Naive B cell (primary cell): ENCODE results near the gene CD300LG. TPM values are rescaled to one million over a fixed set of nuclear protein-coding genes. Genes with fewer than 3 reads are reported as not detected.
"Not testable (repeated sequence)": the region's sequence is repeated elsewhere in the genome, so short reads cannot be mapped to it uniquely, and the experiment has no call there.

Experiments
- ATAC-seq, 2 donors: fragments of 150-1000 bp; cut with Tn5 transposase; 2 replicates each; pipeline ENCODE4 v1.10.0; 2021; ENCODE audit warnings: low read depth in 2 of 2, mild to moderate bottlenecking in 2 of 2, moderate library complexity in 2 of 2
- DNase-seq: peaks from one replicate; pipeline ENCODE4 v3.0.0; 2022
- H3K27ac Mint-ChIP-seq, 6 donors: one replicate each; pipeline ENCODE4 v1.8.0; 2020 to 2022; ENCODE audit warnings: mild to moderate bottlenecking in 6 of 6, mixed read lengths in 6 of 6, moderate library complexity in 5 of 6, inconsistent platforms in 2 of 6
- H3K27me3 Mint-ChIP-seq, 3 donors: one replicate each; pipeline ENCODE4 v1.8.0; 2021 to 2022; ENCODE audit warnings: mixed read lengths in 3 of 3, mild to moderate bottlenecking in 1 of 3
- H3K36me3 Mint-ChIP-seq, 2 donors: one replicate each; pipeline ENCODE4 v1.8.0; 2020 to 2022; ENCODE audit warnings: mixed read lengths in 2 of 2, inconsistent platforms in 1 of 2, mild to moderate bottlenecking in 1 of 2
- H3K4me1 Mint-ChIP-seq, 3 donors: one replicate each; pipeline ENCODE4 v1.8.0; 2020 to 2022; ENCODE audit warnings: mixed read lengths in 3 of 3, inconsistent platforms in 1 of 3, mild to moderate bottlenecking in 1 of 3, moderate library complexity in 1 of 3
- H3K4me3 Mint-ChIP-seq, 8 donors: one replicate each; pipeline ENCODE4 v1.8.0; 2020 to 2022; ENCODE audit warnings: mild to moderate bottlenecking in 8 of 8, mixed read lengths in 8 of 8, moderate library complexity in 8 of 8, inconsistent platforms in 2 of 8
- H3K9me3 Mint-ChIP-seq, 7 donors: one replicate each; pipeline ENCODE4 v1.8.0; 2020 to 2022; ENCODE audit warnings: mixed read lengths in 7 of 7, mild to moderate bottlenecking in 5 of 7, inconsistent platforms in 2 of 7, moderate library complexity in 1 of 7
- polyA plus RNA-seq, 6 donors: library from polyadenylated mRNA; unstranded; fragments of 300-500 nt; fragmentation: Illumina TruSeq; gene quantifications; one replicate each; pipeline ENCODE4 v1.2.3, GENCODE V29; 2021; ENCODE audit warnings: low read depth in 6 of 6

The CD300LG gene
- polyA plus RNA-seq, 6 donors from 2014 or later, result not detected

GRCh38 chr17:43831633-43832032 lies 15.3 kb upstream of the CD300LG start:
- H3K9me3 Mint-ChIP-seq, result no peaks in the 10 kb centered on the region
- no peak for DNase-seq
- peaks cover 7 to 14% (median 13%) of the 10 kb centered on the region in 3 donors for H3K4me1 Mint-ChIP-seq
- H3K4me3 Mint-ChIP-seq, result peak overlapping the region; percentile 9 to 84 (median 76)
- H3K36me3 Mint-ChIP-seq, result peaks cover 0 to 11% of the 10 kb centered on the region in 2 donors
- ATAC-seq, result no peak
- H3K27ac Mint-ChIP-seq, result no peak overlapping the region
- peaks cover 45 to 73% (median 64%) of the 10 kb centered on the region in 3 donors for H3K27me3 Mint-ChIP-seq

GRCh38 chr17:43832168-43832975 lies 14.6 kb upstream of the CD300LG start:
- Mint-ChIP-seq H3K36me3 (peaks cover 0 to 11% of the 10 kb centered on the region in 2 donors), H3K9me3 (no peaks in the 10 kb centered on the region), H3K27me3 (peaks cover 45 to 76% (median 64%) of the 10 kb centered on the region in 3 donors), H3K4me3 (peak overlapping the region; percentile 67 to 87 (median 82)), H3K27ac (no peak overlapping the region), H3K4me1 (peaks cover 7 to 14% (median 13%) of the 10 kb centered on the region in 3 donors)
- DNase-seq (no peak), ATAC-seq (peak; percentile 36 to 41)

GRCh38 chr17:43832976-43833829 lies 13.8 kb upstream of the CD300LG start, which contains the start of gene MPP3:
Gene MPP3 (minus strand): TSS chr17:43833146. CDS start chr17:43831906, 1,240 bp downstream.
- peak; percentile 62 to 74 for ATAC-seq

DNA sequence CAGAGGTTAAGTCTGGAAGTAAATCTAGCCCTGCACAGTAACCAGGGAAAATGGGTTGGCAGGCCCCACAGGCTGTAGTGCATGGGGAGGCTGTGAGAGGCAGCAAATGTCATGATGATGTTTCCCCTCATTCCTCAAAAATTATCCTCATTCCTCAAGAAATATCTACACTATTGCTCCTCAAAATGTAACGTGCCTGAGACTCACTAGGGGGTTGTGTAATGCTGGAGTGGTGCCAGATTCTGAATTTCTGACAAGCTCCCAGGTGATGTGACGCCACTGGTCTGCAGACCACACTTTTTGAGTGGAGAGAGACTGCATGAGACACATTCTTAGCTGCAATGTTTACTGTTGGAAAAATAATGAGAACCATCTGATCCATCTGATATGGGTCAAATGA lies 12.9 kb upstream of the CD300LG start:
- no peak overlapping the region for H3K27ac Mint-ChIP-seq
- peak overlapping the region in 7 of 8 donors; percentile 52 to 89 (median 72) for H3K4me3 Mint-ChIP-seq
- H3K4me1 Mint-ChIP-seq, result peaks cover 7 to 14% (median 13%) of the 10 kb centered on the region in 3 donors
- peaks cover 48 to 71% (median 58%) of the 10 kb centered on the region in 3 donors for H3K27me3 Mint-ChIP-seq
- no peak for DNase-seq
- ATAC-seq, result no peak
- H3K9me3 Mint-ChIP-seq, result no peaks in the 10 kb centered on the region
- peaks cover 0 to 11% of the 10 kb centered on the region in 2 donors for H3K36me3 Mint-ChIP-seq

More at GRCh38 chr17:43832976-43833829, 13.8 kb upstream of the CD300LG start, which contains the start of gene MPP3:
- peaks cover 7 to 14% (median 13%) of the 10 kb centered on the region in 3 donors for H3K4me1 Mint-ChIP-seq
- DNase-seq, result peak; percentile 12
- H3K27me3 Mint-ChIP-seq, result peaks cover 48 to 76% (median 64%) of the 10 kb centered on the region in 3 donors
- H3K36me3 Mint-ChIP-seq, result peaks cover 0 to 11% of the 10 kb centered on the region in 2 donors
- H3K4me3 Mint-ChIP-seq, result peak within 1 kb of the TSS; percentile 67 to 89 (median 86)
- no peaks in the 10 kb centered on the region for H3K9me3 Mint-ChIP-seq
- no peak within 1 kb of the TSS for H3K27ac Mint-ChIP-seq

GRCh38 chr17:43839670-43840108 lies 7.3 kb upstream of the CD300LG start:
- DNase-seq (no peak), ATAC-seq (no peak)
- H3K27ac Mint-ChIP-seq, result no peak overlapping the region
- H3K4me3 Mint-ChIP-seq, result no peak overlapping the region
- H3K36me3 Mint-ChIP-seq, result peaks cover 0 to 7% of the 10 kb centered on the region in 2 donors
- H3K27me3 Mint-ChIP-seq, result peaks cover 12 to 42% (median 32%) of the 10 kb centered on the region in 3 donors
- H3K9me3 Mint-ChIP-seq, result peaks cover 0 to 5% (median 0%) of the 10 kb centered on the region in 7 donors
- H3K4me1 Mint-ChIP-seq, result peaks cover 0 to 4% (median 0%) of the 10 kb centered on the region in 3 donors

GRCh38 chr17:43840814-43841213 lies 6.2 kb upstream of the CD300LG start:
- Mint-ChIP-seq H3K27me3 (peaks cover 12 to 34% (median 26%) of the 10 kb centered on the region in 3 donors), H3K36me3 (peaks cover 0 to 7% of the 10 kb centered on the region in 2 donors), H3K9me3 (peaks cover 0 to 5% (median 0%) of the 10 kb centered on the region in 7 donors), H3K27ac (no peak overlapping the region), H3K4me3 (no peak overlapping the region), H3K4me1 (peaks cover 0 to 4% (median 0%) of the 10 kb centered on the region in 3 donors)
- DNase-seq (no peak), ATAC-seq (peak in 1 of 2 donors; percentile 42)

DNA sequence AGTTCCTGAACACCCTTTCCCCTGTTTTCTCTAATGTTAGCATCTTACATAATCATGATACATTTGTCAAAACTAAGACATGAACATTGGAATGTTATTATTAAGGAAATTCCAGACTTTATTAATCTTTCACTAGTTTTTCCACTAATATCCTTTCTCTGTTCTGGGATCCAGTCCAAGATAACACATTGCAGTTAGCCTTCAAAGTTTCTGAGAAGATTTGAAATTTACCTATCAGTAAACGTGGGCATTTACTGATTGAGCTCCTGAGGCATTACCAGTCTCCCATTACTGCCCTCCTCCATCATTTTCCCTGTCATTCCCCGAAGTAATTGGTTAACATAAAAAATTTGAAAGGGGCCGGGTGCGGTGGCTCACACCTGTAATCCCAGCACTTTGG lies 5.7 kb upstream of the CD300LG start:
- no peak overlapping the region for H3K27ac Mint-ChIP-seq
- peaks cover 0 to 5% (median 0%) of the 10 kb centered on the region in 7 donors for H3K9me3 Mint-ChIP-seq
- no peak overlapping the region for H3K4me3 Mint-ChIP-seq
- ATAC-seq (no peak), DNase-seq (no peak)
- peaks cover 0 to 7% of the 10 kb centered on the region in 2 donors for H3K36me3 Mint-ChIP-seq
- H3K27me3 Mint-ChIP-seq, result peaks cover 13 to 33% (median 21%) of the 10 kb centered on the region in 3 donors
- peaks cover 0 to 7% (median 0%) of the 10 kb centered on the region in 3 donors for H3K4me1 Mint-ChIP-seq

- DNase-seq, H3K9me3 Mint-ChIP-seq, H3K4me3 Mint-ChIP-seq, ATAC-seq, H3K36me3 Mint-ChIP-seq, H3K4me1 Mint-ChIP-seq: not testable (repeated sequence)
- Mint-ChIP-seq H3K27me3 (peaks cover 14 to 33% (median 23%) of the 10 kb centered on the region in 3 donors), H3K27ac (peak overlapping the region in 1 of 6 donors; percentile 93)
Observed at GRCh38 chr17:43842091-43842974, 4.6 kb upstream of the CD300LG start.

DNA sequence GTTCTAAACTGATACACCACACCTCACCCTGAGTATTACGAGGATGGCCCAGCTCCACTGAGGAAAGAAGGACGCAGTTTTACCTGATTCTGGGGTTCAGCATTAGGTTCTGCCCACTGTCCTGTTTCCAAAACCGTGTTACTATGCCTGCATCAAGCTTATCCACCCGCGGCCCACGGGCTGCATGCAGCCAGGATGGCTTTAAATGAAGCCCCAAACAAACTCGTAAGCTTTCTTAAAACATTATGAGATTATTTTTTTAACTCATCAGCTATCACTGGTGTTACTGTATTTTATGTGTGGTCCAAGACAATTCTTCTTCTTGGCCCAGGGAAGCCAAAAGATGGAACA lies 4.0 kb upstream of the CD300LG start:
- H3K36me3 Mint-ChIP-seq, result peaks cover 0 to 7% of the 10 kb centered on the region in 2 donors
- DNase-seq, result no peak
- ATAC-seq, result no peak
- H3K4me1 Mint-ChIP-seq, result peaks cover 0 to 8% (median 6%) of the 10 kb centered on the region in 3 donors
- peak overlapping the region in 1 of 8 donors; percentile 10 for H3K4me3 Mint-ChIP-seq
- peaks cover 14 to 38% (median 28%) of the 10 kb centered on the region in 3 donors for H3K27me3 Mint-ChIP-seq
- H3K9me3 Mint-ChIP-seq, result peaks cover 0 to 5% (median 0%) of the 10 kb centered on the region in 7 donors
- no peak overlapping the region for H3K27ac Mint-ChIP-seq

DNA sequence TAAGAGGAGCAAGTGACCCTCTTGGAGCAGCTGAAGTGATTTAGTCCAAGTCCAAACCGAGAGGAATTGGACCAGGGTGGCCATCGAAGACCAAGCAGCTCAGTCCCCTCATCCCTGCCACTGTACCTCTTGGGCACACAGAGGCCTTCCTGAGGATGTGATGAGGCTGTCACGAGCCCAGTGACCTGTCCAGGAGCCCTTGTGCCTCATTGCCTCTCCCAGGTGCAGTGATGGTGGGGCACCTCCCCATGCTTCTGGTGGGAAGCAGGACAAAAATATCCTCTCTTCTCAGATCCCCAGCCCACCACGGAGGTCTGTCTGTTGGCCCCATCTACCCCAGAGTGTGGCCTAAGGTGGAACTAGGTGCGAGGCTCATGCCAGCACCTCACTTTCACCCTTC lies 2.7 kb upstream of the CD300LG start:
- peaks cover 0 to 8% (median 6%) of the 10 kb centered on the region in 3 donors for H3K4me1 Mint-ChIP-seq
- peaks cover 0 to 7% of the 10 kb centered on the region in 2 donors for H3K36me3 Mint-ChIP-seq
- no peak overlapping the region for H3K27ac Mint-ChIP-seq
- no peak overlapping the region for H3K4me3 Mint-ChIP-seq
- no peak for DNase-seq
- H3K9me3 Mint-ChIP-seq, result peaks cover 0 to 5% (median 0%) of the 10 kb centered on the region in 7 donors
- ATAC-seq, result no peak
- H3K27me3 Mint-ChIP-seq, result peaks cover 19 to 47% (median 36%) of the 10 kb centered on the region in 3 donors

- Mint-ChIP-seq H3K9me3 (peaks cover 0 to 5% (median 0%) of the 10 kb centered on the region in 7 donors), H3K36me3 (peaks cover 0 to 7% of the 10 kb centered on the region in 2 donors), H3K27me3 (peaks cover 19 to 53% (median 40%) of the 10 kb centered on the region in 3 donors), H3K4me1 (peaks cover 0 to 6% (median 4%) of the 10 kb centered on the region in 3 donors), H3K4me3 (no peak overlapping the region), H3K27ac (no peak overlapping the region)
- ATAC-seq, result no peak
- DNase-seq, result no peak
Observed at GRCh38 chr17:43845766-43846165, 1.2 kb upstream of the CD300LG start.

GRCh38 chr17:43846221-43846712 lies 709 bp upstream of the CD300LG start:
- Mint-ChIP-seq H3K4me3 (no peak overlapping the region), H3K27ac (no peak overlapping the region), H3K9me3 (peaks cover 0 to 5% (median 0%) of the 10 kb centered on the region in 7 donors), H3K4me1 (peaks cover 0 to 6% (median 4%) of the 10 kb centered on the region in 3 donors), H3K36me3 (peaks cover 0 to 8% of the 10 kb centered on the region in 2 donors), H3K27me3 (peaks cover 19 to 55% (median 43%) of the 10 kb centered on the region in 3 donors)
- DNase-seq, result peak; percentile 57
- peak; percentile 89 to 91 for ATAC-seq
